HPDE6-E6E7 (cell line): ENCODE data around the gene TMEM43.

Experiments used
- DNase-seq: peaks from one replicate; pipeline ENCODE4 v3.0.0; 2011; ENCODE audit warnings: missing footprints; ENCODE audit errors: extremely low spot score

Gene TMEM43

DNA sequence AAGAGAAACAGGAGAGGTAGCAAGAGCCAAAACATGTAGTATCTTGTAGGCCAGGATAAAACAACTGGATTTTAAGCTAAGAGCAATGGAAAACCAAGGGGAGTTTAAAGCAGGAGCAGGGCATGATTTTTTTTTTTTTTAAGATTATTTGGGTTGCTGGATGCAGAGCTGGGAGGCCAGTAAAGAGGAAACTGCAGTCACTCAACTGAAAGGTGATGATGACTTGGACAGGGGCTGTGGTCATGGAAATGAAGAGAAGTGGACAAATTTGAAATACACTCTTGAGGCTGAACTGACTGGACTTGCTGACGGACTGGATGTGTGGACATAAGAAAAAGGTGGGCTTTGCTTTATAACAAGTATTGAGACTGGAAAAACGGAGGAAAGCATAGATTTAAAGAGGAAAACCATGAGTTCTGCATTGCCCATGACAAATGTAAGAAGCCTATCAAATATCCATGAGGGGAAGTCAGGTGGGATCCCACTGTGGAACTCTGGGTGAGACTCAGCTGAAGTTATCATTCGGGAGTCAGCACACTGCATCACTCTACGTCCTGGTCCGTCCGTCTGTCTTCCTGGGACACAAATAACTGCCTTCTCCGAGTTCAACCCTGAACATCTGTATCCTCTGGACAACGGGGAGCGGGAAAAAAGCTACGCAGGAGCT lies 52.9 kb downstream of the TMEM43 start:
- DNase-seq, result no peak

DNA sequence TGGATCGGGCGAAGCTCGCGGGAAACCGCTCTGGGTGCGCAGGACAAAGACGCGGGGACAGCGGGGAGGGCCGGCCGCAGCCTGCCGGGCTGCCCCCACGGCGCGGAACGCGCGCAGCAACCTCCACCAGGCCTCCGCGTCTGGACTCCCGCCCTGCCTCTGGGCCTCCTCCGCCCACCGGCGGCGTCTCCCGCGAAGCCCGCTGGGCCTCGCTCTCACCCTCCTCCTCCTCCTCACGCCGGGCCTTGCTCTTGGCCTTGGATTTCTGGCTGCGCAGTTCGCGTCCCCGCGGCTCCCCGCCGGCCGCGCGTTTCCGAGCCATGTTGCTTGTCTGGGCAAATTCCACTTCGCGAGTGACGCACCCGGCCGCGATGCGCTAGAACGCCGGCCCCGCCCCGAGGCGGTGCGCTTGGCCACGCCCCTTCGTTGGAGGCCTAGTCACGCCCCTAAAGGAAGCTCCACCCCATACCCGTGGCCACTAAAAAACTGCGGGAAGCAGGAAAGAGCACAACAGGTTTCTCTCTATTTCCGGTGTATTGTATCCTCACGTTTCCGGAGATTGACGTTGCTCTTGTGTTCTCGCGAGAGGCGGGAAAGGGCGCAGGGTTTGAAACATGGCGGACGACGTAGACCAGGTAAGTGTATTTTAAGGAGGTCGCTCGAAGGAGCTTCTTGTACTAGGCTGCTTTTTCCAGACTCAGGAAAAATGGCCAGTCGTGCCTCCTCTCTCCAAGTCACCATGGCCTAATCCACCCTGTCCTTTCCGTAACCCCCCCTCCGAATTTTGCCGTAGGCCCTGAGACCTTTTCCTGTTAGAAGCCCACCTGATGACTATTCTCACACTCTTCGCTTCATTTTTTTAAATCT lies 53.6 kb downstream of the TMEM43 start, which contains the start of the genes LSM3 and XPC:
TSS of gene LSM3 (plus strand) at position 571 of the 867 bp plus-strand sequence. CDS start at position 615, 44 bp downstream.
TSS of gene XPC (minus strand) at position 355 of the 867 bp plus-strand sequence. CDS start at position 322, 33 bp downstream.
- DNase-seq, result peak; percentile 60

DNA sequence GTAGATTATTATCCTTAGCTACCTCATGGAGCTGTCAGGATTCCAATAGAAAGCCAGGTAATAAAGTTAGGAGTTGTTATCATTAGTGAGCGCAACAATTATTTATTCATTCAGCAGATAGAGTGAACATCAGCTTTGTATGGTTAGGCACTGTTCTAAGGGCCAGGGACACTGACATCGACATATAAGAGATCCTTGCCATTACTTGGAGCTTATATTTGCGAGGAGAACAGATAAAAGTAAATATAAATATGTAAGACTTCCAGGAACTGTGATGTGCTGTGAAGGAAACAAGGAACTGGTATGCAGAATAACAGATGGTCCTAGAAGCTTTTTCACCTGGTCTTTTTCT lies 54.2 kb downstream of the TMEM43 start:
- no peak for DNase-seq

DNA sequence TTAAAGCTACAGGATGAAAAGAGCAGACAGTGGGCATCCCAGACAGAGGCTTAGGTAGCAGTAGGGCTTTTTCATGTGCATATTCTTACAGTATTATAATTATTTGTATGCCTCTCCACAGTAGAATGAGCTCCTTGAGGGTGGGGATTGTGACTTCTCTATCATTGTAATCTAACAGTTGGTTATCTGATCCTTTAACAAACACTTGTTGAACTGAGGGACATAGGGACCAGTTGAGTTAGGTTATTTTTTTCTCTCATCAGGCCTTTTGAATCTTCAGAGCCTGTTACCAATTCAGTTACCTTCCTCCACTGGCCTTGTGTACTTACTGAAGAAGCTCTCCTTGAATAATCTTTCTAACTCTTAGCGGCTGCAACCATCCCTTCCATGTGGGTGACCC lies 54.9 kb downstream of the TMEM43 start:
- DNase-seq, result no peak

DNA sequence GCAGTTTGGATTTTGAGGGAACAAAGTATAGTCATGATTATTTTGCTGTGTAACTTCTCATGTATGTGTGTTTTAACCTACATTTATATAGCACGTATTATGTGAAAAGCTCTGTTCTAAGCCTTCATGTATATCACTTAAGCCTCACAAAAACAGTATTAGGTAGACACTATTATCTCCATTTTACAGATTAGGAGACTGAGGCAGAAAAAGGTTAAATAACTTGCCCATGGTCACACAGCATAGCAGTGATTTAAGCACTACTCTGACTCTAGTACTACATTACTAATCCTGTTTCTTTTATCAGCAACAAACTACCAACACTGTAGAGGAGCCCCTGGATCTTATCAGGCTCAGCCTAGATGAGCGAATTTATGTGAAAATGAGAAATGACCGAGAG lies 56.4 kb downstream of the TMEM43 start:
- DNase-seq, result no peak

DNA sequence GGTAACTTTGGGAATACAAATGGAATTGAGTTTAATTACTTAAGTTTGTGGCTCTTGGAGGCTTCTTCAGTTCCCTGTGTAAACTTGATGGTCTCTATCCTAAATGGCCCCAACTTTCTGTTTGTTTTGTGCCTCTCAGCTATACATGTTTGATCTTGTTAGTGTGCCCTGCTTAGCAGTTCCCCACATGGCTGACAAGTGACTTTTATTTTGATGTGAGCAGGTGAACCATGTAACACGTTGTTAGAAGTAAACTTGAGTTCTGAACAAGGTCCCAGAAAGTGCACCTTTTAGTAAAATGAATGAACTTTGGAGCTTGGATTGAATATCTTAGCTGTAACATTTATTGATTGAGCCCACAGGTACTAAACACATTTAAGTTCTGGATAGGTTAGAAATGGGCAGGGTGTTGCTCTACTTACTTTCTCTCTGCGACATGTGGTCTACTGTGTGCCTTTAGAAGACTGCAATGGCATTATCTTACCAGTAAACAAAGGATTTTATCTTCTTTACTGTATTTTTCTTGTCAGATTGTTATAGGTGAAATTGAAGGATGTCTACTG lies 58.2 kb downstream of the TMEM43 start:
- DNase-seq, result no peak

DNA sequence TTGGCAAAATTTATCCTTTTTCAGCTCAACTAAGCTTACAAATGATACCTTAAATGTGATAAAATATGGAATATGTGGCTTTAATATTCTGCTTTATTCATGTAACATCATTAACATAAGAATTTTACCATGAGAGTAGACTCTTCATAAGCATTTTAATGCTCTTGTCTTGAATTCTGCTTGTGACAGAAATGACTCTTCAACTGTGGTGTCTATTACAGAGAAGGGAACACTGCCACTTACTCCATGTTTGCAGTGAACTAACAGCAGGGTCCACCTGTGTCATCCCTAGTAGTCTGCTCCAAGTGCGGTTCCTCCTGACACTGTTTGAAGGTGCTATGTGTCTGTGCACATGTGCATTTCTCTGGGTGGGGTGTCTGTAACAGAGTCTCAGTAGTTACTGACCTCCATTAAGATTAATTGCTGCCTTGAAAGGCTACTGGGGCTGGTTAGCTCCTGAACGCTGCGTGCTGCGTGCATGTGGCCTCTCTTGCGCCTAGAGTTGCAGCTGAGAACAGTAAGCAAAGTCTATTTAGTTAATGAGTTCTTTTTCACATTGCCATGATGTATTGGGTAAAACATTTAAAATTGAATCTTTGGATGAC lies 62.1 kb downstream of the TMEM43 start:
- DNase-seq, result no peak

DNA sequence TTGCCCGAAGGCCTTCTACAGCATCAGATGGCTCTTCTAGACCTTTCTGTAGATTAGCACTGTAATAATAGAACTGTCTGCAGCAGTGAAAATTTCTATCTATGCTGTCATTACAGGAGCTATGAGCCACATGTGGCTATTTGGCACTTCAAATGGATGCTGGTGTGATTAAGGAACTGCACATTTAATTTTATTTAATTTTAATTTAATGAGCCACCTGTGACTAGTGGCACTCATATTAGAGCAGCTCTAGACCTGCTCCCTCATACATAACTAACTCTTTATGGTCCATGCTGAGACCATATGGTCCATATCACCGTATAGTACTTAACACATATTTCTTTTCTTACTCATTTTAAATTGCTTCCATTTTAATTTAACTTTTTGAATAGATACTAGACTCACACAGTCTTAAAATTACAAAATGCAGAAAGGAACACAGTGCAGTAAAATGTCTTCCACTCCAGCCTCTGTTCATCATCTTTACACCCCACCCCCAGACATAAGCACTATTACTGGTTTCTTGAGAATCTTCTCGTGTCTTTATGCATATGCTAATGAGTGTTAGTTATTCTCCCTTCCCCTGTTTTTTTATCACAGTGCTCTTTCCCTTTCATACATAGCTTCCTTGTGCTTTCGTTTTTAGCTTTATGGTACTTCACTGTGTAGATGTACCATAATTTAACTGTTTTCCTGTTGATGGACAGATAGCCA lies 63.3 kb downstream of the TMEM43 start:
- DNase-seq, result no peak
